Activated naive CD8-positive, alpha-beta T cell treated with anti-CD3 and anti-CD28 coated beads, Interleukin-2, amount 50 U/mL, for 16 hours (primary cell): ENCODE results near the gene TMEM232.

Experiments
- DNase-seq: peaks from one replicate; pipeline ENCODE4 v3.0.0-alpha.2; 2020; ENCODE audit warnings: low read depth, low spot score

The TMEM232 gene

GRCh38 chr5:110402562-110402961 is 323.9 kb downstream of the TMEM232 start:
- no peak for DNase-seq

GRCh38 chr5:110401881-110402280 is 324.6 kb downstream of the TMEM232 start:
- DNase-seq, result no peak

- no peak for DNase-seq
Observed at GRCh38 chr5:110398951-110399350, 327.5 kb downstream of the TMEM232 start.

GRCh38 chr5:110397281-110397680 is 329.2 kb downstream of the TMEM232 start:
- no peak for DNase-seq

GRCh38 chr5:110386782-110387181 is 339.7 kb downstream of the TMEM232 start:
- DNase-seq, result no peak

- no peak for DNase-seq
Observed at GRCh38 chr5:110383231-110383630, 343.2 kb downstream of the TMEM232 start.

- no peak for DNase-seq
Observed at GRCh38 chr5:110377943-110378342, 348.5 kb downstream of the TMEM232 start.

GRCh38 chr5:110377361-110377760 is 349.1 kb downstream of the TMEM232 start:
- DNase-seq, result no peak

GRCh38 chr5:110376281-110376951 is 350.1 kb downstream of the TMEM232 start:
- DNase-seq, result no peak

GRCh38 chr5:110371725-110372041 is 354.8 kb downstream of the TMEM232 start:
- no peak for DNase-seq

- DNase-seq, result no peak
Observed at GRCh38 chr5:110371011-110371724, 355.3 kb downstream of the TMEM232 start.
